HG03095 (cell line): ENCODE measurements around the gene STIM2.
"Not testable (repeated sequence)": the region's sequence is repeated elsewhere in the genome, so short reads cannot be mapped to it uniquely, and the experiment has no call there.

Experiments
- ATAC-seq: cut with Tn5 transposase; IDR thresholded peaks from one replicate; pipeline ENCODE4 v1.9.1; 2021; ENCODE audit warnings: moderate library complexity; ENCODE audit not compliant: unreplicated experiment

STIM2 gene

GRCh38 chr4:26866781-26867180 lies 6.1 kb downstream of the STIM2 start:
- ATAC-seq: no peak

DNA sequence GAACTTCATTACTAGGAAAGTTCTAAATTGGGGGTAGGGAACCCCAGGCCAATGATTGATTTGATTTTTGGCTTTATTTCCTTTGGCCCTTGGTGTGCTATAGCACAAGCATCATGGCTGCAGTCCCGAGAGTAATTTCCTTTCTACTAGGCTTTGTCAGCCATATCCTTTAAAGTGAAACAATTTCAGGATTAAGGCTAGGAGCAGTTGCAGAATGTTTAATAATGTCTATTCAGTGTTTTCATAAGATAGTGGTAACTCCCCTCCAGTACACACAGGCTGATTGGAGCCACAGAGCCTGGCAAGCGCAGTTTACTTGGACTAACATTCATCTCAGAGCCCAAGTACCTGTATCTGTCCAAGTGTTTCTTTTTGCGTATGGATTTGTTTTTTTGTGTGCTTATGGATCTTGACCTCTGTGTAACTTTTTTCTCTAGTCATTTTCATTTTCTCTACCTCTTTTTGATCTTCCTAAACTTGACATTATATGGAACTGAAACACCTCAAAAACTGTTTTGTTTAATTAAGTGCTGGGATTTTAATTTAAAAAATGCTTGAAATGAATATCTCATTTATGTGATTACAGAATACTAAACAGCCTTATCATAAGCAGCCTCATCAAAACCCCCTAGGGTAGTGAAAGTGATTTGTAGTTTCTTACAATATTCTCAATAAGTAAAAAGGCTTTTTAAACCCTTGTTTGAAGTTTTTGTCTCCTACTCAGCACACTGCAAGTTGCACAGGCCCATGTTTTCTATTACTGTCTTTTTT lies 7.5 kb downstream of the STIM2 start:
- ATAC-seq: no peak

DNA sequence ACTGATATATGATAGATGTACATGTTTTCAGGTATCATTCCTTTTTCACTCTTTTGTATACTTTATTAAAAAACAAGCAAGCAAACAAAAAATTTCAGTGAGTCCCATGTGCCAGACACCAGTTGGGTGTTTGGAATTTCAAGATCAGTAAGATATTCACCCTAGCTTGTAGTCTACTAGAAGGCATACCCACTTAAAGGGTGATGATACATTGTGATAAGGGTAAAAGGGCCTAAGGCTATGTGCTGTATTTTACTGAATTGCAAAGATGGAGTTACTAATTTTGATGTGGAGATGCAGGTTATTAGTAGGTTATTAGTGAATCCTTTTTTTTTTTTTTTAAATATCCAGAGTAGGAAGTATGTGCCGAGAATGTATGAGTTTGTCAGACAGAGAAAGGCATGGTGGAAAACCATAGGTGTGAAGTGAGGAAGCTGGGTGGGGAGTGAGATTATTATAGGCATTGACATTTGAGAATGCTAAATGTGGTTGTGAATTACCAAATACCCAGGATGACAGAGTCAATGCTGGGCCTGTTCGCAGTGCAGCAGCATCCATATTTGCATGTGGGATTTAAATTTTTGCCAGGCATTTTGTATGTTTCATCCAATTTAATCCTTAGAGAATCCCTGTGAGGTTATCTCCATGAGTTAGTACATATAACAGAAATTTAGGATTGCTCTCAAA lies 10.1 kb downstream of the STIM2 start:
- ATAC-seq: no peak

GRCh38 chr4:26871611-26872010 lies 11.0 kb downstream of the STIM2 start:
- no peak for ATAC-seq

- ATAC-seq: peak; percentile 71
These were observed 12.9 kb downstream of the STIM2 start for GRCh38 chr4:26873391-26874026.

DNA sequence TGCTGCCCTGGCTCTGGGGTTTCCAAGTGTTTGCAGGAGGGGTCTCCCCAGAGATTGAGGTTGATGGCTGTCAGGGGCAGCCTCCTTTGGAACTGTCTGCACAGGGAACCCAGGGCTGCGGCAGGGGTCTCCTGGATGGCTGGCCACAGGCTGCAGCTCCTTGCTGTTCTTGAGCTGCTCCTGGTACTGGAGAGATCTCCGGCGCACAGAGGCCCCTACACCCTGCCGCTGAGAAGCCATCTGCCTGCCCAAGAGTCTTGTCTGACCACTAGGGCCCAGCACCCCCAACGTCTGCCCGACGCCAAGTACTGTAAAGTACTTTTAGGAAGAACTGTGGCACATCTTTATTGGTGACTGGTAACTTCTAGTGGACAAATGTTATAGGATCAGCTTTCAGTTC lies 13.5 kb downstream of the STIM2 start:
- no peak for ATAC-seq

GRCh38 chr4:26877406-26877805 lies 16.8 kb downstream of the STIM2 start:
- ATAC-seq: no peak

DNA sequence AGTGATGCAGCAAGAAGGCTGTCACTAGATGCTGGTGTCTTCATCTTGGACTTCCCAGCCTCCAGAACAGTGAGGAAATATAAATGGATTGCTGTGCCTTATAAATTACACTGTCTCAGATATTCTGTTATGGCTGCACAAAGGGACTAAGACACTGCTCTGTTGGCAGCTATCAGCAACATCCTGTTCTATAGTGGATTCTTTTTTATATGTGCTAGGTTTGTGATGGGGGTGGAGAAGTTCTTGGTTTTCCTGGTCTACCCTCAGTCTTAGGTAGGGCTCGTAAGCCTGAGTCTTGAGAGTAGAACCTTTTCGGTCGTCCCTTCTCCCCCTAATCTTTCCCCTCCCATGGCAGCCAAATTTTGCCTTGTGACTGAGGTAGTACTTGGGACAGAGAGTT lies 17.3 kb downstream of the STIM2 start:
- no peak for ATAC-seq

- ATAC-seq: no peak
These were observed 18.3 kb downstream of the STIM2 start for GRCh38 chr4:26878794-26879391.

GRCh38 chr4:26879805-26880204 lies 19.2 kb downstream of the STIM2 start:
- no peak for ATAC-seq

DNA sequence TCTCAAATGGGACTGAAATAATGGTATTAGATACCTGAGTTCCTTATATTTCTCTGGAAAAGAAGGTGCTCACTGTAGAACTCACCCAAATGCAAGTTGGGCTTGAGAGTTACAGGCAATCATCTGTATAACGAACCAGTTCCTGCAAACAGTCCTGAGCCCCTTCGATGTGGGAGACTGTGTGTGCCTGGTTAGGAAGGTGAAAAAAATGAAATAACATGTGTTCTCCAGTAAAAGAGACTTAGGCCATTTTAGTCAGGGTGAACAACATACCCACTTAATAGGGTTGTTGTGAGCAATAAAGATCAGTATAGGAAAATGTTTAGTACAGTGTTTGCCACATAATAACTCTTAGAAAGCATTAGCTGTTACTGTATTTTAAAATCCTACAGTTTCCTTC lies 23.4 kb downstream of the STIM2 start:
- no peak for ATAC-seq

DNA sequence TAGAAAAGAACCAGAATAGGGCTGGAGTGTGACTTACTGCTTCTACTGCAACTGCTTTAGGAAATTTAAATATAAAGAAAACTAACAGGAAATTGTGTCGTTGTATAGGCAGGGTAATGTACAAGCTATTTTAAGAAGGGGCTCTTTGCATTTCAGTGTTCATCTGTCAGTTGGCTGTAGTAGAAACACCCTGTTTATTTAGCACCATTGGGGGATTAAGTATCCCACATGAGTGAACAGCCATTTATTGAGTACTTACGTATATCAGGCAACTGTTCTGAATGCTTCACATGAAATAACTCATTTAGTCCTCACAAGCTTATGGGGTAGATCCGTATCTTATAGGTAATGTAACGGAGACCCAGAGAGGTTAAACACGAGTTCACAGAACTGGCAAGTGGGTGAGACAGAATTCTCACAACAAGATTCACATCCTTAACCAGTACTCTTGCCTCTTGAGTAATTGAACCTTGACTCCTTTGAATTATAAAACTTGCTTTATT lies 23.9 kb downstream of the STIM2 start:
- peak; percentile 60 for ATAC-seq

DNA sequence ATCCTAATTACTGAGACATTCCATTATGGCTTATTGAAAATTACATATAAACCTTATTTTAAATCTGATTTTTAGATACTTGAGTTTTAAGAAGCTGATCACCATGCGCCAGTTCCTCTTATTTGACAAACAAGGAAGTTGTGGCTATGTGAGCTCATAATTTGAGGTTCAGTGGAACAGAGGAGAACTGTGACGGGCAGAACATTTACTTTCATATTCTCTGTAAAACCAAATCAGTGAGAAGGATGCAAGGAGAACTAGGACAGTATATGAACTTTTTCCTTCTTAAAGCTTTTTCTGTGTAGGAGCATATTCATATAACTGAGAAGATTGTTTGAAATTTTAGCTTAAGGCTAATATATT lies 25.3 kb downstream of the STIM2 start:
- ATAC-seq: peak; percentile 78

- ATAC-seq: no peak
These were observed 26.5 kb downstream of the STIM2 start for GRCh38 chr4:26887143-26887542.

DNA sequence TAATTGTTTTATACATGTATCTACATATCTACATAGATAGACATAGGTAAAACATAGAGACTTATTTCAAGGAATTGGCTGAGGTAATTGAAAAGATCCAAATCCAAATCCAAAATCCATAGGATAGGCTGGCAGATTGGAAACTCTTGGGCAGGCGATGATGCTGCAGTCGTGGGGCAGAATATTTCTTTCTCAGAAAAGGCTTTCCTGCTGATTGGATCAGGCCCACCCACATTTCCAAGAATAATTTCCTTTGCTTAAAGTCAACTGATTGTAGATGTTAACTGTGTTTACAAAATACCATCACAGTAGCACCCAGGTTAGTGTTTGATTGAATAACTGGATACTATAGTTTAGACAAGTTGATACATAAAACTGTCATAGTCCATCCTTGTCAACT lies 27.2 kb downstream of the STIM2 start:
- no peak for ATAC-seq

DNA sequence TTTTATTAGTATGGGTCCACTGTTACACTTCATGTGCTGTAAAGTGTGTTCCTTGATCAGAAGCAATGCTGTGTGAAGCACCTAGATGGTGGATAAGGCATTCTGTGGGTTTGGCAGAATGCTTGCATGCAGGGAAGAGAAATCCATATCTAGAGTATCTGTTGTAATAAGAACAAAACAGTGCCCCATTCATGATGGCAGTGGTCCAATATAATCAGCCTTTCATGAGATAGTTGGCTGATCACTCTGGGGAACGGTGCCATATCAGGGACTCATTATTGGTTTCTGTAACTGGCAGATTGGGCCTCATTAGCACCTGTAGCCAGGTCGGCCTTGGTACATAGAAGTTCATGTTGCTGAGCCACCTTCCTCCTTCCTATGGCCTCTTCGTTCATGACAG lies 28.7 kb downstream of the STIM2 start:
- ATAC-seq: no peak

- no peak for ATAC-seq
These were observed 30.4 kb downstream of the STIM2 start for GRCh38 chr4:26891054-26891453.

DNA sequence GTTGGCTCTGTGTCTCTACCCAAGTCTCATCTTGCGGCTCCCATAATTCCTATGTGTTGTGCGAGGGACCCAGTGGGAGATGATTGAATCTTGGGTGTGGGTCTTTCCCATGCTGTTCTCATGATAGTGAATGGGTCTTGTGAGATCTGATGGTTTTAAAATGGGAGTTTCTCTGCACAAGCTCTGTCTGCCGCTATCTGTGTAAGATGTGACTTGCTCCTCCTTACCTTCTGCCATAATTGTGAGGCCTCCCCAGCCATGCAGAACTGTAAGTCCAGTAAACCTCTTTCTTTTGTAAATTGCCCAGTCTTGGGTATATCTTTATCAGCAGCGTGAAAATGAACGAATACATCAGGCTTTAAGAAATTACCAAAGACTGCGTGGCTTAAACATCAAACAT lies 31.2 kb downstream of the STIM2 start:
- no peak for ATAC-seq

DNA sequence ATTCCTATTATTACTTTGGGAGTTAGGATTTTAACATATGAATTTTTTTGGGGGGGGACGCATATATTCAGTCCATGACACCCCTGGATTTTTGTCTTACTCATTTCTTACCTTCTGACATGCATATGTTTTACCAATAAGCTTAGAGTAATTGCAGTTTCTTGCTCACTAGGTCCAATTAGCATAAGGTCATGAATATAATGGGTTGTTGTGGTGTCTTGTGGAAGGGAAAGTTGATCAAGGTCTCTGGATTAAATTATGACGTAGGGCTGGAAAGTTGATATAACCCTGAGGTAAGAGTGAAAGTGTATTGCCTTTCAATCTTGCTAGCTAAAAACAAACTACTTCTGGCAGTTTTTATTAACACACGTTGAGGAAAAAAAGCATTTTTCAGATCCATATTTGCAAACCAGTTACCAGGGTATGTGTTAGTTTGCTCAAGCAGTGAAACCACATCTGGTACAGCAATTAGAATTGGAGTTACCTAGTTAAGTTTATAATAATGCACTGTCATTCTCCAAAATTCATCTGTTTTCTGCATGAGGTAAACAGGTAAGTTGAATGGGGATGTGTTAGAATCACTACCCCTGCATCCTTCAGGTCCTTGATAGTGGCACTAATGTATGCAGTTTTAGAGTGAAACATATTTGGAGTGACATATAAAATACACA lies 32.0 kb downstream of the STIM2 start:
- no peak for ATAC-seq

- ATAC-seq: no peak
These were observed 32.9 kb downstream of the STIM2 start for GRCh38 chr4:26893491-26893890.

DNA sequence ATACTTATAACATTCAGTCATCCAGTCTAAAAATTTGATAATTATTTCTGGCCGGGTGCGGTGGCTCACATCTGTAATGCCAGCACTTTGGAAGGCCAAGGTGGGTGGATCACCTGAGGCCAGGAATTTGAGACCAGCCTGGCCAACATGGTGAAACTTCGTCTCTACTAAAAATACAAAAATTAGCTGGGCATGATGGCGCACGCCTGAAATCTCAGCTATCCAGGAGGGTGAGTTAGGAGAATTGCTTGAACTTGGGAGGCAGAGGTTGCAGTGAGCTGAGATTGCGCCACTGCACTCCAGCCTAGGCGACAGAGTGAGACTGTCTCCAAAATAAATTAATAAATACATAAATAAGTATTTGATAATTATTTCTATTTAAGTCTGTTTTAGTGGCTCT lies 34.2 kb downstream of the STIM2 start:
- not testable (repeated sequence) for ATAC-seq
